OCI-LY1 (cell line): ENCODE data around the gene POLRMT.

Source experiments
- H2AFZ ChIP-seq: fragments of 200-600 bp; sonication (generic), shearing (Covaris generic); 2 replicates; pipeline ENCODE4 v1.6.0; 2014; ENCODE audit warnings: antibody characterized with exemption, mild to moderate bottlenecking, low read length
- H3F3A ChIP-seq: fragments of 200-600 bp; sonication (generic), shearing (Covaris generic); 2 replicates; pipeline ENCODE4 v1.6.0; 2014; ENCODE audit warnings: mild to moderate bottlenecking, antibody characterized with exemption, low read length, moderate library complexity; ENCODE audit not compliant: insufficient read depth
- H3K27ac ChIP-seq: fragments of 200-600 bp; sonication (generic); 2 replicates; pipeline ENCODE4 v1.5.1; 2014; ENCODE audit warnings: low read length, mixed run types, mild to moderate bottlenecking, low read depth; ENCODE audit not compliant: poor library complexity, severe bottlenecking
- H3K27me3 ChIP-seq: fragments of 200-600 bp; sonication (generic); 2 replicates; pipeline ENCODE4 v1.6.0; 2014; ENCODE audit warnings: antibody characterized with exemption, mild to moderate bottlenecking, low read length, moderate library complexity; ENCODE audit not compliant: insufficient read depth
- H3K36me3 ChIP-seq: fragments of 200-600 bp; sonication (generic); 2 replicates; pipeline ENCODE4 v1.6.1; 2014; ENCODE audit warnings: mild to moderate bottlenecking, antibody characterized with exemption, low read length, moderate library complexity, mixed read lengths; ENCODE audit not compliant: insufficient read depth
- H3K4me1 ChIP-seq: fragments of 200-600 bp; sonication (generic); 2 replicates; pipeline ENCODE4 v1.5.1; 2014; ENCODE audit warnings: mild to moderate bottlenecking, low read length, moderate library complexity; ENCODE audit not compliant: insufficient read depth, severe bottlenecking
- H3K4me2 ChIP-seq: fragments of 200-600 bp; sonication (generic), shearing (Covaris generic); 2 replicates; pipeline ENCODE4 v1.6.1; 2014; ENCODE audit warnings: low read length
- H3K4me3 ChIP-seq: fragments of 200-600 bp; sonication (generic); 2 replicates; pipeline ENCODE4 v1.5.1; 2014; ENCODE audit warnings: low read length, low read depth, mild to moderate bottlenecking, mixed read lengths; ENCODE audit not compliant: poor library complexity, severe bottlenecking
- H3K79me2 ChIP-seq: fragments of 200-600 bp; shearing (Covaris generic); 2 replicates; pipeline ENCODE4 v1.6.1; 2016; ENCODE audit warnings: mixed run types, low read length, mixed read lengths; ENCODE audit not compliant: insufficient read depth
- H3K9ac ChIP-seq: fragments of 200-600 bp; sonication (generic), shearing (Covaris generic); 2 replicates; pipeline ENCODE4 v1.6.1; 2014; ENCODE audit warnings: mild to moderate bottlenecking, low read length, mixed read lengths
- H3K9me2 ChIP-seq: fragments of 200-600 bp; sonication (generic), shearing (Covaris generic); 2 replicates; pipeline ENCODE4 v1.6.1; 2014; ENCODE audit warnings: low read depth, mild to moderate bottlenecking, low read length, mixed read lengths
- H3K9me3 ChIP-seq: fragments of 200-600 bp; shearing (Covaris generic); 2 replicates; pipeline ENCODE4 v1.6.1; 2014; ENCODE audit warnings: low read length, mixed read lengths
- H4K20me1 ChIP-seq: fragments of 200-600 bp; sonication (generic), shearing (Covaris generic); 2 replicates; pipeline ENCODE4 v1.6.0; 2016; ENCODE audit warnings: mild to moderate bottlenecking, low read length; ENCODE audit not compliant: insufficient read depth
- CTCF ChIP-seq: fragments of 200-600 bp; sonication (generic), shearing (Covaris generic); IDR thresholded peaks from 2 replicates; pipeline ENCODE4 v1.5.1; 2017; ENCODE audit warnings: mild to moderate bottlenecking, antibody characterized with exemption, low read length, moderate library complexity, mixed read lengths
- EZH2 ChIP-seq: fragments of 200-600 bp; sonication (generic), shearing (Covaris generic); IDR thresholded peaks from 2 replicates; pipeline ENCODE4 v1.8.0; 2017; ENCODE audit warnings: borderline replicate concordance, mixed run types, mild to moderate bottlenecking, antibody characterized with exemption, low read length, moderate library complexity, mixed read lengths

Gene POLRMT

GRCh38 chr19:592101-592500 lies 41.2 kb downstream of the POLRMT start:
- Histone ChIP-seq H4K20me1 (no peaks in the 10 kb centered on the region), H3K9me3 (no peaks in the 10 kb centered on the region), H3K4me2 (no peak overlapping the region), H3K9ac (no peak overlapping the region), H3K36me3 (no peaks in the 10 kb centered on the region), H2AFZ (no peak overlapping the region), H3K4me1 (no peaks in the 10 kb centered on the region), H3K27me3 (peaks cover 18% of the 10 kb centered on the region), H3K4me3 (no peak overlapping the region), H3K9me2 (no peaks in the 10 kb centered on the region), H3K27ac (no peak overlapping the region), H3K79me2 (no peaks in the 10 kb centered on the region), H3F3A (no peaks in the 10 kb centered on the region)
- no peak for TF ChIP-seq CTCF
- TF ChIP-seq EZH2: no peak

GRCh38 chr19:591099-591958 lies 42.0 kb downstream of the POLRMT start:
- peaks cover 10% of the 10 kb centered on the region for H3K27me3 ChIP-seq
- H3K9me3 ChIP-seq: no peaks in the 10 kb centered on the region
- no peak overlapping the region for H3K4me2 ChIP-seq
- no peaks in the 10 kb centered on the region for H4K20me1 ChIP-seq
- H2AFZ ChIP-seq: no peak overlapping the region
- H3K27ac ChIP-seq: no peak overlapping the region
- no peak overlapping the region for H3K4me3 ChIP-seq
- no peaks in the 10 kb centered on the region for H3K79me2 ChIP-seq
- no peaks in the 10 kb centered on the region for H3K4me1 ChIP-seq
- H3K9ac ChIP-seq: no peak overlapping the region
- H3F3A ChIP-seq: no peaks in the 10 kb centered on the region
- H3K36me3 ChIP-seq: no peaks in the 10 kb centered on the region
- TF ChIP-seq CTCF (no peak), EZH2 (no peak)
- no peaks in the 10 kb centered on the region for H3K9me2 ChIP-seq

- Histone ChIP-seq H3K79me2 (no peaks in the 10 kb centered on the region), H3K27me3 (peaks cover 4% of the 10 kb centered on the region), H3K36me3 (no peaks in the 10 kb centered on the region), H3K9ac (no peak overlapping the region), H3F3A (no peaks in the 10 kb centered on the region), H2AFZ (no peak overlapping the region), H4K20me1 (no peaks in the 10 kb centered on the region), H3K4me1 (no peaks in the 10 kb centered on the region), H3K9me3 (no peaks in the 10 kb centered on the region), H3K9me2 (no peaks in the 10 kb centered on the region), H3K27ac (no peak overlapping the region), H3K4me3 (no peak overlapping the region), H3K4me2 (no peak overlapping the region)
- no peak for TF ChIP-seq CTCF
- no peak for TF ChIP-seq EZH2
Measured at GRCh38 chr19:590750-591098, 42.6 kb downstream of the POLRMT start.
